ENCODE results near the gene PCK2. TPM values are rescaled to one million over a fixed set of nuclear protein-coding genes. Genes with fewer than 3 reads are reported as not detected.

The PCK2 gene
- total RNA-seq, 1 donor from 2014 or later: 9.7 TPM

DNA sequence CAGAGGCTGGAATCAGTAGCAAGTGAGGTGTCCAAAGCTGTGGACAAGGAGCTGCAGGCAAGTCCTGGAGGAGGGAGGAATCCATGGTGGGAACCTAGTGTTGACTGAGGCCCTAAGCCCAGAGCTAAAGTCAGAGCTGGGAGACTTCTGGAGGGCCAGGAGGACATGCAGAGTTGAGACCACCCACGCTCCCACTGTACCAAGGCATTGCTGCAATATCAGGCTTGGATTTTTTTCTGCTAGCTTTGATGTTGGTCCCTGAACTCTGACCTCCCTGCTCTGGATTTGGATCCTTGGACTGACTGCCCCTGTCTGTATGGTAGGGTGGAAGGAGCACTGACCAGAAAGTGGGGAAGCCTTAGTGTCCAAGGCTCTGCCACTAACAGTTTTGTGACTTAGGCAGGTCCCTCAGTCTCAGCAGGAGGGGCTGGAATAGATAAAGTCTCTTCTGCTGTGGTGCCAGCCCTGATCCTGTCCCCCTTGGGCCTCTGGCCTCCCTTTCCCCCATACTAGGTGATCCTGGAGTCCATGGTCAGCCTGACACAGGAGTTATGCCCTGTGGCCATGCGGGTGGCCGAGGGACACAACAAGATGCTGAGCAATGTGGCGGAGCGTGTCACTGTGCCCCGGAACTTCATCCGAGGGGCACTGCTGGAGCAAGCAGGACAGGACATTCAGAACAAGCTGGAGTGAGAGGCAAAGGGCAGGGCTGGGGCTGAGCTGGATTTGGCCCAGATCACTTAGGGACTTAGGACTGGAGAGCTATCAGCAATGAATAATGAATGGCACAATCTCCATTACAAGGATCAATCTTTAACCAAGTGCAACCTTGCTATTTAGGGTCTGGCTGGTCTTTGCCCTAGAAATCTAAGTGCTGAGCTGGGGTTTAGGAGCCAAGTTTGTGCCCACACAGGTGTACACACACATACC lies 32.9 kb upstream of the PCK2 start:
- DNase-seq (ENCODE audit: low read depth in 2 of 2): no peak

DNA sequence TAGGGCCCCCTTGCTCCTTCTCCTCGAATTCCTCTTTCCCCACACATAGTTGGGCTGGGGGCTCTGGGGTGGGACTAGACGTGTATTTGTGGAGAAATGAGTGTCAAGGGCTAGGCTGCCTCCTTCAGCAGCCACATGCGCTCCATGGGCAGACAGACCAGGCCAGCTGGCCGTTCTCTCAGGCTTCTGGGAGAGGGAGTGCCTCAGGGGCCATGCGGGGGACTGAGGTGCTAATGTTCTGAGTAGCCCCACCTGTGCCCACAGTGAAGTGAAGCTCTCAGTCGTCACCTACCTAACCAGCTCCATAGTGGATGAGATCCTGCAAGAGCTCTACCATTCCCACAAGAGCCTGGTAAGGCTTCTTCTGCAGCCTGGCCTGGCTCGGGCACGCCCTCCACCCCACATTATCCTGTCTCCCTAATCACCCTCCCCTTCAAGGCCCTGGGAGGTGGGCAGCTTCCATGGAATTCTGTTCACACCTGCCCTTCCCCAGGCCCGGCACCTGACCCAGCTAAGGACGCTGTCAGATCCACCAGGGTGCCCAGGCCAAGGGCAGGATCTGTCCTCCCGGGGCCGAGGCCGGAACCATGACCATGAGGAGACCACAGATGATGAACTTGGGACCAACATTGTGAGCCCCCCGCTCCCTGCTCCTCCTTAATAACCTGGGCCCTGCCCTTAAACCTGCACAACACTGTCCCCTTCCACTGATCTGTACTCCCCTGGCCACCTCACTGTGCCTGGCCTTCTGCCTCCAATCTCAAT lies 31.7 kb upstream of the PCK2 start:
- no peak for DNase-seq (ENCODE audit: low read depth in 2 of 2)

DNA sequence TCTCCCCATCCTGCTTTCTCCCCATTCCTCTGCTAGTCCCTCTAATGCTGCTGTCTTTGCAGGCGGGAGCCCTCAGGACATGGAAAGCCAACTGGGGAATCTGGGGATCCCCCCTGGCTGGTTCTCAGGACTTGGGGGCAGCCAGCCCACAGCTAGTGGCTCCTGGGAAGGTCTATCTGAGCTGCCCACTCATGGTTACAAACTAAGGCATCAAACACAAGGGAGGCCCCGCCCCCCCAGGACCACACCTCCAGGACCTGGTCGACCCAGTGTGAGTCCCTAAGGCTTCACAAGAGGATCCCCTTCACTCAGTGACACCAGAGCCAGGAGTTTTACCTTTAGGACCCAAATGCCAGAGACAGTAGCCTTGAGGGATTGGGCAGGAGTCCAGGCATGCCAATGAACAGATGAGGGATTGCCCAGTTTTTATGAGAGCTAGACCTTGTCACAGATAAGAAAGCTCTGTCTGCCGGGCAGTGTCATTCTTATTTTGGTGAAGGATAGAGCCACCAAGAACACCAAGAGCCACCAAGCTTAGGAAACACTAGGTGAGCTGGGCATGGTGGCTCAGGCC lies 30.8 kb upstream of the PCK2 start:
- no peak for DNase-seq (ENCODE audit: low read depth in 2 of 2)

DNA sequence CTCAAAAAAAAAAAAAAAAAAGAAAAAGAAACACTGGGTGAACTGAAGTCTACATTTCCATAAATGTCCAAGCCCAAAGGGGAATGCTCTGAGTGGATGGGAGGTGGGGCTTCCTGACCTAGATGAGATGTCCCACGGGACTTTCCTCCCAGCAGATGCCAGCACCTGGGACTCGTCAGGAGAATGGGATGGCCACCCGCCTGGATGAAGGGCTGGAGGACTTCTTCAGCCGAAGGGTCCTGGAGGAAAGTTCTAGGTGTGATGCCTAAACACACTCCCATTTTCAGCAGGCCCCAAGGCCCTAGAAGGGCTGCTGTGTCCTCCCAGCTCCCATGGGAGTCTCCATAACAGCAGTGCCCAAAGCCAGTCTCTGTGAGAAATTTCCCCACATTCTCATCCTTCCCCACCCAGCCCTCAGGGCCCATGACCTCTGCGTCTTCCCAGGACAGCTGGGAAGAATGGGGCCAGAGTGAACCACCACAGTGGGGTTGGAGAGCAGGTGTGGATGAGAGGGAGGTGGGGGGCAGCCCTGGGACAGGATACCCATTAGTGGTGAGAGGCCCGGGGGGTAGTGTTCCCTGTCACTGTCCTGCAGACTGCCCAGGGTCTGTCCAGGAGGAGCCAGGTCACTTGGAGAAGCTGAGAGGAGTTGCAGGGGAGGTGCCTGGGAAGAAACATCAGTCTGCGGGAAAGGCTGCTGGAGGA lies 29.9 kb upstream of the PCK2 start:
- no peak for DNase-seq (ENCODE audit: low read depth in 2 of 2)

DNA sequence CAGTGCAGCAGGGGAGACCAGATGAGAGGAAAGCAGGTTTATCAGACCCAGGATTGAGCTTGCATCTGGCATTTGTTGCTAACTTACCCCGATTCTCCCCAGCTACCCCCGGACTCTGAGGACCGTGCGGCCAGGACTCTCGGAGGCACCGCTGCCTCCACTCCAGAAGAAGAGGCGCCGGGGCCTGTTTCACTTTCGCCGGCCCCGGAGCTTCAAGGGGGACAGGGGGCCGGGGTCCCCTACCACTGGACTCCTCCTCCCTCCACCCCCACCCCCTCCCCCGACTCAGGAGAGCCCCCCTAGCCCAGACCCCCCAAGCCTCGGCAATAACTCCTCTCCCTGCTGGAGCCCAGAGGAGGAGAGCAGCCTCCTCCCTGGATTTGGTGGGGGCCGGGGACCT lies 29.3 kb upstream of the PCK2 start:
- DNase-seq (ENCODE audit: low read depth in 2 of 2): no peak

DNA sequence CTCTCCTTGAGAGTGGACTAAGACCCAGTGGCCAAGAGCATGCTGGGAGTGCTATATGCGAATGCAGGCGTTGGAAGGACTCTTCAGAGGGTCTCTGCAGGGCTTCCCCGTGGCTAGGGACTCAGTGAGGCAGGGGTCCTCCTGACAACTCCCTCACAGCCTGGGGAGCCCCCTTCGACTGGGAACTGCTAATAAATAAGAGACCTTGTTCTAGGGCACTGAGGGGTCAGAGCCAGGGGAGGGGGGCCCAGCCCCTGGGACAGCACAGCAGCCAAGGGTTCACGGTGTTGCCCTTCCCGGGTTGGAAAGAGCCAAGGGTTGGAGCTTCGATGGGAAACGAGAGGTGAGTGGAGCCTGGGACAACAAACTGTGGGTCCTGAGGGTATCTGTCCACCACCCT lies 28.7 kb upstream of the PCK2 start:
- DNase-seq (ENCODE audit: low read depth in 2 of 2): no peak

DNA sequence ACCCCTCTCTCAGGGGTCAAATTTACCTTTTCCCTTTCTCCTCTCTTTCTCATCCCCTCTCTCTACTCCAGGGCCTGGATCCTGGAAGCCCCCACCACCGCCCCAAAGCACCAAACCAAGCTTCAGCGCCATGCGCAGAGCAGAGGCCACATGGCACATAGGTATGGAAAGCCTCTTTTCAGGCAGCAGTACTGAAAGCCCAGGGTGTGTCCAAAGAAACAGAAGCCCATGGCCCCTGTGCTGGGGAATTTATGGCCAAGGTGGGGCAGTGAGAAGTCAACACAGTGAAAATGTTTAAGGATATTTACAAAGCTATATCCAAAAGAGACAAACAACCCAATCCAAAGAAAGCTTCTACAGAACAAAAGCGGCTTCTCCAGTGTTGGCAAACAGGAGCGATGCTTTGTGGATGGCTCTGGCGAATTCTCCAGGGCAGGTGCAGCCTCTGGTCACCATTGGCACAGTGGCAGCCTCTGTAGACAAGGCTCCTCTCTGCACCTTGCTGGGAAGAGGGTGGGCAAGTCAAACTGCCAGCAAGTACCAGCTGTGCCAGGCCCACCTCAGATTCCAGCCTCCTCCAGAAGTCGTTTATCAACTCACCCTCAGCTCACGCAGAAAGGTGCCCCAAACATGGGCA lies 27.5 kb upstream of the PCK2 start:
- DNase-seq (ENCODE audit: low read depth in 2 of 2): no peak

DNA sequence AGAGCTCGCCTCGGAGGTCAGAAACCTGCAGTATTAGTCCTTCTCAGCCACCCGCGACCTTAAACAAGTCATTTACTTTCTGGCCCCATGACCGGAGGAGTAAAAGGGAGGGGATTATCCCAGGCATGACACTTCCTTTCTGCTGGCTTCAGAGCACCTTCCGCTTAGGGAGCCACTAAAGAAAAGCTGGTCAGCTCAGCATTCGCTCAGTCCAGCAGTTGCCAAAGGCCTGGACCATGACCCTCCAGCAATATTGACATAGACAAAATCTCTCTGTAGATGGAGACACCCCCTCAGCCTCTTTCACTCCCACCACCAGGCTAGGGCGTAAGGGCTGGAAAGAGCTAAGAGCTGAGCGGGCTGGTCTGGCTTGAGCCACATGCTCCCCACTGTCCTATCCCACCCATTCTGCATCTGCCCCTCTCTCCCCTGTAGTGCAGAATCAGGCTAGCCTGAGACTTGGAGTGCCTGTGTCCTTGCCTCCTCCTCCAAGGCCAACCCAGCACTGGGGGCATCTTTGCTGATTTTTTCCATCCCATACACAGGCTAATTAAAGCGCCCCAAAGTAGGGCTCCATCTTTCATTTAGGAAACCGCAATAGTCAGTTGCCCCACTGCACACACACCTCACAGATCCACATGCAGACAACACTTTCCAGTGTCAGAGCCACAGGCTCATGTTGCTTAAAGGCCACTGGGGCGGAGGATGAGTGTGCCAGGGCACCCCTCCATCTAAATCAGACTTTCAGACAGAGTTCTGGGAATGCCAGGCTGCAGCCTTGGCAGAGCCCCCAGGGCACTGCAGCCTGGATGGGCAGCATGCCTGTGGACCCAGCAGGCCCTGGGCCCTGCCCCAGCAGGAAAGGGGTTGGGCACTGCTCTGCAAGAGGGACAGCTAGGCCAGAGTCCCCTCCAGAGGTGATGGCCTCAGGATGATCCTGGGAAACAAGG lies 26.7 kb upstream of the PCK2 start:
- DNase-seq (ENCODE audit: low read depth in 2 of 2): no peak

DNA sequence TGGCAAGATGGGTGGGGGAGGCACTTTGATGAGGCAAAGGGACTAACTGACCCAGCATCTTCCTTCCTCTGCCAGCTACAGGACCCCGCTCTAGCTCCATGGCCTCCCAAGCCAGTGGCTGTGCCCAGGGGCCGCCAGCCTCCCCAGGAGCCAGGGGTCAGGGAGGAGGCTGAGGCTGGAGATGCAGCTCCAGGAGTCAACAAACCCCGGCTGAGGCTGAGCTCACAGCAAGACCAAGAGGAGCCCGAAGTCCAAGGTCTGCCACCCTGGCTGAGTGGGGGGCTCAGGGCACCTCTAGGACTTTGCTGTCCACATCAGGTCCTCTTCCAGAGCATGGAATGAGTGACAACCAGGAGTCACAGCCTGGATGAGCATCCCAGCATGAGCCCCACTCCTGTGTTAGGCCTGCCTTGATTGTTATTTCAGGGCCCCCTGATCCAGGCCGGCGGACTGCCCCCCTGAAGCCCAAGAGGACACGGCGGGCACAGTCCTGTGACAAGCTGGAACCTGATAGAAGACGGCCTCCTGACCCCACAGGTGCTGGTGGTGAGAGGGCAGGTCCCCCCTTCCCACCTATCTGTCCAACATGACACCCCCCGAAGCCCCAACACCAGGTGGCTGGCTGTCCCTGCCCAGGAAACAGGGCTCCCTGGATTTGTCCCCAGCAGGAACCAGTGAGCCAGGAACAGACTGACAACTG lies 25.2 kb upstream of the PCK2 start:
- no peak for DNase-seq (ENCODE audit: low read depth in 2 of 2)

DNA sequence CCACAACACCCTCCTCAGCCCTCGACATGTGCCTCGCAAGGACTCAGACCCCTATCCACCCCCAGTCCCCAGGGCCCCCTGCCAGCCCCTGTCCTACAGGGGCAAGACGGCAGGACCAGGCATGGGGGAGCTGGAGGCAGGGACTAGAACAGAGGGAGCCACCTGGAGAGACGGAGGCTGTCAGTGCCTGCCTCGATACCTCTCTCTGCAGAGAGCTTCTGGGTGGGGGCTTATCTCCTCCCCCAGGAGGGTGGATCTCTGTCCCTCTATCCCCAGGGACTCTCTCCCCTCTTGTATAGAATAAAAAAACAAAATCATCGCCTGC lies 24.7 kb upstream of the PCK2 start:
- no peak for DNase-seq (ENCODE audit: low read depth in 2 of 2)

DNA sequence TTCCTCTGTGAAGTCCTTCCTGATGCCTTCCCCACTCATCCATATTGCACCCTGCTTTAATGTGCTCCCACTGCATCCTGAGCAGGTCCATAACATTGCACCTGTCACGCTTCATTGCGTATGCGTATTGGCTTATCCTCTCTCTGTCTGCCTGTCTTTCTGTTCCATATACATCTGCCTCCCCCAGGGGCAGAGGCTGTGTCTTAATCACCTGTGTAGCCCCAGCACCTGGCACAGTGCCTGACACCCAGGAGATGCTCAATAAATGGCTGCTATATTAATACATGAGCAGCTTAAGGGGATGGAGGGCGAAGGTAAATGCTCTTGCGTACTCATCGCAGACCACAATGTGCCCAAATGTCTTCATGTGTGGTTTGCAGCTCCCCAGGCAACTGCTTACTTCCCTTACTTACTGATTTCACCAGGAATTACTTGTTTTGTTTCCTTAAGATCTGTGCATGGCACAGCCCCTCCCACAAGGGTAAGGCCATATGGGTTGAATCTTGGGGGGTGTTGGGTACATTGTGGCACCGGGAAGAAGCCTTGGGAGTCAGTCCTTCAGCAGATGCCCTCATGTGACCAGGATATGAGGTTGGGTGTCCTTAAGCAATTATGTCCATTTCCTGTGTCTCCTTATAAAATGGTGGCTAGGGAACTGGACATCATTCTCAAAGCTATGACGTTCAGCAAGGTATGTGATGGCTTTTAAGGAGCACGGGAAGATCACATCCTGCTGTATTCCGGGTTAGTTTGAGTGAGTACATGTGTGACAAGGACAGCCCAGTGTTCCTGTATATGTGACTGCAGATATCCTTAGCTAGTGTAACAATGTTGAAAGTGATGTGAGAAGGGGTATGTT lies 23.6 kb upstream of the PCK2 start:
- no peak for DNase-seq (ENCODE audit: low read depth in 2 of 2)

DNA sequence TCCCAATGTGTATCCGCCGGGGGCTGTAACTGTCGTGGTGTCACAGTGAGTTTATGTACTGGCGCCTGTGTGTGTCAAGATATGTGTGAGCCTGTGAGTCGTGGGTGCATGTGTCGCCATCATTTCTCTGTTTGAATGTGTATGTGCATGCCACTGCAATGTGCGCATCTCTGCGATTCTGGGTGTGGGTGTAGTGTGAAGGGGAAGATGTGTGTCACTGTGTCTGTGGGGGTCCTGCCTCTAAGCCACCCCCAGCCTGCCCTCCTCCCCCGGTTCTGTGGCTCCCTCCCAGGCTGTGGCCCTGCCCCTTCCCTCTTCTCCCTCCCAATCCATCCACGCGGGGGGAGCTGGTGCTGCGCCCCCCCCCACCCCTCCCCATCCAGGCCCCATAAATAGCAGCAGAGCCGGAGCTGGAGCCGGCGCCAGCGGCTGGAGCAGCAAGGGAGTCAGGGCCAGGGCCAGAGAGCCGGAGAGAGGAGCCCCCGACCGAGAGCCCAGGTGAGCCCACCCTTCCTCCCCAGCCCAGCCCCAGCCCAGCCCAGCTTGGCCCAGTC lies 22.9 kb upstream of the PCK2 start, which contains the start of gene CPNE6:
Gene CPNE6, plus strand, starts transcription at position 419 of the 554 bp plus-strand sequence. CDS start 1,375 bp downstream, outside the sequence.
- DNase-seq (ENCODE audit: low read depth in 2 of 2): no peak

DNA sequence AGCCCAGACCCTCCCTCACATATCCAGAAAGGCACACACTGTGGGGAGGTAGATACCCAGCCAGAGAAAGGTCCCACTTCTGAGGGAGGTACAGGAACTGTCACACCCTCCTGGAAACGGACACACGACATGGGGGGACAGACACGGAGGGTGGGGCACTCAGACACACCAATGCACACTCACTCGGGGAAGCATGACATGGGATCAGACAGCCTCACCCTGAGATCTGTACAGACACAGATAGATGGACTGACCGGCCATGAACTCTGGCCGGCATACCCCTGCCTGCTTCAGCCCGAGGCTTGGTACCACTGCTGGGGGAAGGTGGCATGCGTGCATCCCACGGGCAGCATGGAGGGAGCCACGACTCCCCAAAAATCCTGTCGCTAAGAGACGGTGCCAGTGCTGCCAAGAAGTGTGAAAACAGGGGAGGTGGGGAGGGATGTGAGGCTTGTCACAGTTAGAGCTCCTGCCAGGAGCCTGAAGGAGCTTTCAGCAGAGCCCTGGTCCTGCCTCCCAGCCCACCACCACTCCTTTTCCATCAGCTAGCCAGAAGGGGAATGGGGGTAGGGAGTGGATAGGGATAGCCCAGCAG lies 22.2 kb upstream of the PCK2 start:
- no peak for DNase-seq (ENCODE audit: low read depth in 2 of 2)

DNA sequence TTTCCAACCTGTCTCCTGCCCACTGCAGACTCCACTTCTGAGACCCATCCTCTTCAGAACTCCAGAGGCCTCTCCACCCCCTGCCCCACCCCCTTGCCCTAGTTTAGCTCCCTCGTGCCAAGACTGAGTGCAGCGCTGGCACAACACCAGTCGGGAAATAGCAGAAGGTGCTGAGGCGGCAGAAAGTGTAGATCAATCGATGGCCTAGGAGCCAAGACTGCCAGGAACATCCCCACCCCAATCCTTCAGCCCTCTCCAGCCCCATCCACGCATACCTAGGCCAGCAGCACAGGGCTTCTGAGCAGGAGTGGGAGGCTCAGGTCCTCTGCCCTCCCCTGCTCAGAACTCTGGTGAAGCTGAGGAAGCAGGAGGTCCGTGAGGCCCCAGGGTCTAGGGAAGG lies 21.7 kb upstream of the PCK2 start:
- no peak for DNase-seq (ENCODE audit: low read depth in 2 of 2)

DNA sequence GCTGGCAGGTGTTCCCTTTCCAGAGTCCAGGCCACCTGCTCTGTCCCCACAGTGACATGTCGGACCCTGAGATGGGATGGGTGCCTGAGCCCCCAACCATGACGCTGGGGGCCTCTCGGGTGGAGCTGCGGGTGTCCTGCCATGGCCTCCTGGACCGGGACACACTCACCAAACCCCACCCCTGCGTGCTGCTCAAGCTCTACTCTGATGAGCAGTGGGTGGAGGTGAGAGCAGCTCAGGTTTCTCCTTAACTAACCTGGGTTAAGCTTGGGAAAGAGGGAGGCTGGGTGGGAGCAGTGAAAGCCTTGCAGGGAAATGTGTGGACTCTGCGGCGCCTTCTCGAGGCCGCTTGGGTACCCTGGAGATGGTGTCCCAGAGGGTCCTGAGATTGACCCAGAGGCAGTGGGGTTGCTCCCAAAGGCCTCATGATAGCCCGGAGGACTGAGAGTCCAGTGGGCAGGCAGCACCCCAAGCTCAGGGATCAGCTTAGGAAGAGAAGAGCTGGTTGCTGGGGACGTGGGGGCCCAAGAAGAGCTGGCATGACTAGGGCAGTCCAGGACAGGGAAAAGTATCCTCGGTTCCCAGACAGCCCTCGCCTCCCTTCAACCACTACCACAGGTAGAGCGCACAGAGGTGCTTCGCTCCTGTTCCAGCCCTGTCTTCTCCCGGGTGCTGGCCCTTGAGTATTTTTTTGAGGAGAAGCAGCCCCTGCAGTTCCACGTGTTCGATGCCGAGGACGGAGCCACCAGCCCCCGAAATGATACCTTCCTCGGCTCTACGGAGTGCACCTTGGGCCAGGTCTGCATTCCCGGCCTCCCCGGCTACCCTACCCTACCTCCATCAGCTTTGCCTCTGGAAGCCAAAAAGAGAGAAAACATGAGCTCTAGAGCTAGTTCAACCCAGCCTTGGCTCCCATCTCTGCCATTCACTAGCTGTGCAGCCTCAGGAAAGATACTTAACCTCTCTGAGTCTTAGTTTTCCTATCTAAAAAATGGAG lies 20.9 kb upstream of the PCK2 start:
- no peak for DNase-seq (ENCODE audit: low read depth in 2 of 2)

DNA sequence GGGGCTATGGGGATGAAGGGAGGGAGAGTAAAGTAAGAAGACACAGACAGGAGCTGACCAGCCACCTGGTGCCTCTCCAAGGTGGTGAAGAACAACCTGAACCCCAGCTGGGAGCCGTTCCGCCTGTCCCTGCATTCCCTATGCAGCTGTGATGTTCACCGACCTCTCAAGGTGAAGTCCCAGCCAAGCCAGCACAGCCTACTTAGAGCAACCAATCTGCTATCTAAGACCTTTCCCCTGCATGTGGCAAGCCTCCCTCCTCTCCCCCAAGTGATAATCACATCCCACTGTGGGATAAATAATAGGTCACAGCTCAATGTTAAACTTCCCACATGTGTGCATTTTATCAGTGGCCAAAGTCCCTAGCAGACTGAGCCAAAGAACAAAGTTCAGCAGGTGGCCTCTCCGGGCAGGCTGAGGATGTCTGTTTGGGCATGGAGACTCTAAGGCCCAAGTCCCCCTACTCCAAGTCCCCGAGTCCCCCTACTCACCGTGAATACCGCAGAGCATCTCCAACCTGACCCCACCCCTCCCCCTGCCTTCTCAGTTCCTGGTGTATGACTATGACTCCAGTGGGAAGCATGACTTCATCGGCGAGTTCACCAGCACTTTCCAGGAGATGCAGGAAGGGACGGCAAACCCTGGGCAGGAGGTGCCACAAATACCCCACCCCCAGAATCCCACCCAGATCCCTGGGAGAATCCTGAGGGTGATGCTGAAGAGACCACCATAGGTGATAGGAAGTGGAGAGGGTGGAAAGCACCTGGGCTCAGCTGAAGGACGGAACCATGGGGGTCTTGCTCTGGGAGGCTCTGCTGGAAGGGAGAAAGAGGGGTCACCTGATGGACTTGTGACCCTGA lies 19.3 kb upstream of the PCK2 start:
- DNase-seq (ENCODE audit: low read depth in 2 of 2): no peak
